ENCODE data around the gene EEPD1. TPM values are rescaled to one million over a fixed set of nuclear protein-coding genes. Genes with fewer than 3 reads are reported as not detected.
A peak's percentile ranks its signal among the peaks of the same experiment; 100 is the strongest.

The EEPD1 gene
- total RNA-seq, 1 experiment from 2014 or later, result 9.8 TPM

- no peak for DNase-seq
- H3K36me3 ChIP-seq (replicated peaks; ENCODE audit: control insufficient read depth, insufficient read depth, low read length), result no peaks in the 10 kb centered on the region
- H3K4me3 ChIP-seq (ENCODE audit: insufficient read depth, low read depth, low read length), result no peak overlapping the region
- H3K27me3 ChIP-seq (ENCODE audit: control insufficient read depth, insufficient read depth, low read length), result no peaks in the 10 kb centered on the region
These were observed 147.8 kb downstream of the EEPD1 start for GRCh38 chr7:36300696-36301350.

- DNase-seq, result peak; percentile 16
- H3K4me3 ChIP-seq (ENCODE audit: insufficient read depth, low read depth, low read length), result no peak overlapping the region
- no peaks in the 10 kb centered on the region for H3K36me3 ChIP-seq (replicated peaks; ENCODE audit: control insufficient read depth, insufficient read depth, low read length)
- no peaks in the 10 kb centered on the region for H3K27me3 ChIP-seq (ENCODE audit: control insufficient read depth, insufficient read depth, low read length)
These were observed 149.1 kb downstream of the EEPD1 start for GRCh38 chr7:36301914-36302771.

- no peaks in the 10 kb centered on the region for H3K36me3 ChIP-seq (replicated peaks; ENCODE audit: control insufficient read depth, insufficient read depth, low read length)
- H3K4me3 ChIP-seq (ENCODE audit: insufficient read depth, low read depth, low read length), result no peak overlapping the region
- peak; percentile 4 for DNase-seq
- no peaks in the 10 kb centered on the region for H3K27me3 ChIP-seq (ENCODE audit: control insufficient read depth, insufficient read depth, low read length)
These were observed 150.4 kb downstream of the EEPD1 start for GRCh38 chr7:36303202-36304098.

- Histone ChIP-seq H3K27me3 (ENCODE audit: control insufficient read depth, insufficient read depth, low read length) (no peaks in the 10 kb centered on the region), H3K36me3 (replicated peaks; ENCODE audit: control insufficient read depth, insufficient read depth, low read length) (no peaks in the 10 kb centered on the region), H3K4me3 (ENCODE audit: insufficient read depth, low read depth, low read length) (no peak overlapping the region)
- DNase-seq, result peak; percentile 49
These were observed 151.0 kb downstream of the EEPD1 start for GRCh38 chr7:36304099-36304425.

GRCh38 chr7:36305226-36305625, 152.2 kb downstream of the EEPD1 start:
- peak; percentile 2 for DNase-seq
- Histone ChIP-seq H3K36me3 (replicated peaks; ENCODE audit: control insufficient read depth, insufficient read depth, low read length) (no peaks in the 10 kb centered on the region), H3K4me3 (ENCODE audit: insufficient read depth, low read depth, low read length) (no peak overlapping the region), H3K27me3 (ENCODE audit: control insufficient read depth, insufficient read depth, low read length) (no peaks in the 10 kb centered on the region)

GRCh38 chr7:36305648-36306047, 152.6 kb downstream of the EEPD1 start:
- Histone ChIP-seq H3K36me3 (replicated peaks; ENCODE audit: control insufficient read depth, insufficient read depth, low read length) (no peaks in the 10 kb centered on the region), H3K4me3 (ENCODE audit: insufficient read depth, low read depth, low read length) (no peak overlapping the region), H3K27me3 (ENCODE audit: control insufficient read depth, insufficient read depth, low read length) (no peaks in the 10 kb centered on the region)
- DNase-seq, result no peak

- H3K27me3 ChIP-seq (ENCODE audit: control insufficient read depth, insufficient read depth, low read length), result no peaks in the 10 kb centered on the region
- DNase-seq, result no peak
- no peak overlapping the region for H3K4me3 ChIP-seq (ENCODE audit: insufficient read depth, low read depth, low read length)
- H3K36me3 ChIP-seq (replicated peaks; ENCODE audit: control insufficient read depth, insufficient read depth, low read length), result no peaks in the 10 kb centered on the region
These were observed 153.2 kb downstream of the EEPD1 start for GRCh38 chr7:36306222-36306621.

GRCh38 chr7:36306722-36307121, 153.7 kb downstream of the EEPD1 start:
- Histone ChIP-seq H3K27me3 (ENCODE audit: control insufficient read depth, insufficient read depth, low read length) (no peaks in the 10 kb centered on the region), H3K36me3 (replicated peaks; ENCODE audit: control insufficient read depth, insufficient read depth, low read length) (no peaks in the 10 kb centered on the region), H3K4me3 (ENCODE audit: insufficient read depth, low read depth, low read length) (no peak overlapping the region)
- no peak for DNase-seq

- H3K27me3 ChIP-seq (ENCODE audit: control insufficient read depth, insufficient read depth, low read length), result no peaks in the 10 kb centered on the region
- H3K36me3 ChIP-seq (replicated peaks; ENCODE audit: control insufficient read depth, insufficient read depth, low read length), result no peaks in the 10 kb centered on the region
- H3K4me3 ChIP-seq (ENCODE audit: insufficient read depth, low read depth, low read length), result no peak overlapping the region
- no peak for DNase-seq
These were observed 155.0 kb downstream of the EEPD1 start for GRCh38 chr7:36308031-36308430.

GRCh38 chr7:36309301-36309700, 156.2 kb downstream of the EEPD1 start:
- no peak for DNase-seq
- no peaks in the 10 kb centered on the region for H3K27me3 ChIP-seq (ENCODE audit: control insufficient read depth, insufficient read depth, low read length)
- H3K4me3 ChIP-seq (ENCODE audit: insufficient read depth, low read depth, low read length), result no peak overlapping the region
- no peaks in the 10 kb centered on the region for H3K36me3 ChIP-seq (replicated peaks; ENCODE audit: control insufficient read depth, insufficient read depth, low read length)

- peak; percentile 55 for DNase-seq
- Histone ChIP-seq H3K36me3 (replicated peaks; ENCODE audit: control insufficient read depth, insufficient read depth, low read length) (no peaks in the 10 kb centered on the region), H3K27me3 (ENCODE audit: control insufficient read depth, insufficient read depth, low read length) (no peaks in the 10 kb centered on the region), H3K4me3 (ENCODE audit: insufficient read depth, low read depth, low read length) (no peak overlapping the region)
These were observed 156.7 kb downstream of the EEPD1 start for GRCh38 chr7:36309716-36310115.

- H3K36me3 ChIP-seq (replicated peaks; ENCODE audit: control insufficient read depth, insufficient read depth, low read length), result no peaks in the 10 kb centered on the region
- DNase-seq, result no peak
- no peaks in the 10 kb centered on the region for H3K27me3 ChIP-seq (ENCODE audit: control insufficient read depth, insufficient read depth, low read length)
- no peak overlapping the region for H3K4me3 ChIP-seq (ENCODE audit: insufficient read depth, low read depth, low read length)
These were observed 157.8 kb downstream of the EEPD1 start for GRCh38 chr7:36310897-36311296.

- no peak for DNase-seq
- Histone ChIP-seq H3K36me3 (replicated peaks; ENCODE audit: control insufficient read depth, insufficient read depth, low read length) (no peaks in the 10 kb centered on the region), H3K27me3 (ENCODE audit: control insufficient read depth, insufficient read depth, low read length) (no peaks in the 10 kb centered on the region), H3K4me3 (ENCODE audit: insufficient read depth, low read depth, low read length) (no peak overlapping the region)
These were observed 158.5 kb downstream of the EEPD1 start for GRCh38 chr7:36311539-36311938.

GRCh38 chr7:36312064-36312914, 159.2 kb downstream of the EEPD1 start:
- DNase-seq, result peak; percentile 81
- Histone ChIP-seq H3K4me3 (ENCODE audit: insufficient read depth, low read depth, low read length) (no peak overlapping the region), H3K36me3 (replicated peaks; ENCODE audit: control insufficient read depth, insufficient read depth, low read length) (no peaks in the 10 kb centered on the region), H3K27me3 (ENCODE audit: control insufficient read depth, insufficient read depth, low read length) (no peaks in the 10 kb centered on the region)

Measured in H7 (cell line).